HG03457 (cell line): ENCODE data around the gene CH25H.

Source experiments
- ATAC-seq: cut with Tn5 transposase; IDR thresholded peaks from one replicate; pipeline ENCODE4 v1.9.1; 2021; ENCODE audit warnings: moderate number of reproducible peaks; ENCODE audit not compliant: unreplicated experiment

Gene CH25H

GRCh38 chr10:89233033-89233432 is 25.9 kb upstream of the CH25H start:
- no peak for ATAC-seq

GRCh38 chr10:89228962-89229361 is 21.8 kb upstream of the CH25H start:
- ATAC-seq, result no peak

DNA sequence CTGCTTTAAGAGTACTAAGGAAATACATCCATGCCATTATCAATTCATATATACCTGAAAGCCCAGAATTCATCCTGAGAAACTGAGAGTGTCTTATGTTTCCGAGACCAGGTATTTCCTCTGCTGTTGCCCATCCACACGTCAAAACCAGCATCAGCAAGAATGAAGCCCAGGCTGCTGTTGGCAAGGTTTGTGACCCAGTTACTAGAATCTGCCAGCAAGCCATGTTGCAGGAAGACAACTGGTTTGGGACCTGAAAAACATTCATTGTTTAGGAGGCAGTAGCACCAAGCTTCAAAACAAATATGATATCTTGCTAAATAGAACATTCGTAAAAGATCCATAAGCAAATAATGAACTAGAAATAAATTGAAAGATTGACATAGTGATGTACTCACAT is 21.0 kb upstream of the CH25H start:
- no peak for ATAC-seq

- no peak for ATAC-seq
Observed at GRCh38 chr10:89226891-89227290, 19.8 kb upstream of the CH25H start.

GRCh38 chr10:89224739-89225443 is 17.8 kb upstream of the CH25H start:
- no peak for ATAC-seq

- no peak for ATAC-seq
Observed at GRCh38 chr10:89221919-89222318, 14.8 kb upstream of the CH25H start.

- no peak for ATAC-seq
Observed at GRCh38 chr10:89219513-89220218, 12.5 kb upstream of the CH25H start.

GRCh38 chr10:89217057-89217990 is 10.2 kb upstream of the CH25H start:
- no peak for ATAC-seq

GRCh38 chr10:89216056-89216455 is 8.9 kb upstream of the CH25H start:
- ATAC-seq, result no peak

DNA sequence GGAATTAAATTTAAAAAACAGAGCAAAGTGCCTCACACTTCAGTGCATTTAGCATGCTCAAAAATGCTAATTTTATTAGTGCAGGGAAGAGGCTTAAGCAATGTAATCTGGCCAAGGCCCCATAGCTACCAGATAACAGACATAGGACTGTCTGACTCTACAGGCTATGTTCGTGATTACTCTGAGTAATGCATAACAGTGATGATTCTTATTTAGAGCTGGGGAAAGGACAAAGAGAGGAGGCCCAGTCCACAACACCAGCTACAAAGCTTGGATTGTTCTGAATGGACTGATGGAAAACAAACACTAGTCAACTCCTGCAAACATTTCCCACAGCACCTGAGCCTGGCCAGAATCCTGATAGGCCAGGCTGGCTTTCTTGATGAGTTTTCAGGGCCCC is 8.4 kb upstream of the CH25H start:
- no peak for ATAC-seq

DNA sequence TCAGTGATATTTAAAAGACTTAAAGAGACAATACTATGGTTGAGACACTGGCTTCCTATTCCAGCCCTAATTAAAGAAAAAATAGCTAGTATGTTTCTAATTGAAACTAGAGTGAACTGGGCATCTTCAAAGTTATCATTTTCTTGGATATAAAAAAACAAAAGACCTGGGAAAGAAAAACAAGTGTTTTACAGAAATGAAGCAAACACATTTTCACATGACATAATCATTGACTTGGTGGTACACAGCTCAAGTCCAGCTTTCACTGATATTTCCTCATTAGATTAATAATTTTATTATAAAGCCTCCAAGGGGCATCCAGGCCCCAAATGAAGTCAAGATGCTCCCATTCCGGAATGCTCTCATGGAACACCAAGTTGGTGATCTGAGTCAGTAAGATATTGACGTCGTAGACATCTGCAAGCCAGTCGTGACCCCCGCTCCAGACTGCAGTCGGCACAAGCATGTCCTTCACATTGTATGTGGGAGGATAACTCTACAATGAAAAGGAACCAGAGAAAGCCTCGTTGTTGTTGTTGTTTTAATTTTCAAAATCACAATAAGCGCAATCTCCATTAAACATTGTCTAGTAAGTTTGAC is 7.5 kb upstream of the CH25H start:
- ATAC-seq, result no peak

- ATAC-seq, result no peak
Observed at GRCh38 chr10:89213191-89213808, 6.2 kb upstream of the CH25H start.

DNA sequence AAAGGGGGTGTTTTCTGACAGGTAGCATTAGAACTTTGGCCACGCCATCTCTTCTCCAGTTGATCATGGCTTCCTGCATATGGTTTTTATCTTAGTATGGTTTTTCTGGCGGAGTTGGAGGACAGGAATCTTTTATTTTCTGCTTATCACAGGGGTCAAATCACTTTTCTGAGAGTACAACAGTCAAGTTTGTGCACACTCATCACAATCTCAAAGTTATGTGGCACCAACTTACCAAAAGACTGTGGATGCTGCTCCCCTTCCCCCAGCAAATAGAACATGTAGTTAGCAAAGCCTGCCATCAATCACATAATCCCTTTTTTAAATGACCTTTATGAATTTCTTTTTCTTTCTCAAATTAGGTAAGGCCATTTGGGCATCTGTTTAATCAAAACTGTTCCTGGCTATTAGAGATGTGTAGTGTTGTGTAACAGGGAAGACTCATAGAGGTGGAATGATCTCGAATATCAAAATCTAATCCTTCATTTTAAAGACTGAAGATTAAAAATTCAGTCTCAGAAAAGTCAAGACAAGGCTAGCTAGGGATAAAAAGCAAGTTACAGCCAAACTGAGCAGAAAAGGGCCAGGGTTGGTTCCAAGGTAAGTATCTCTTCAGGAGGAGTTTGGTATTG is 3.8 kb upstream of the CH25H start:
- ATAC-seq, result no peak

DNA sequence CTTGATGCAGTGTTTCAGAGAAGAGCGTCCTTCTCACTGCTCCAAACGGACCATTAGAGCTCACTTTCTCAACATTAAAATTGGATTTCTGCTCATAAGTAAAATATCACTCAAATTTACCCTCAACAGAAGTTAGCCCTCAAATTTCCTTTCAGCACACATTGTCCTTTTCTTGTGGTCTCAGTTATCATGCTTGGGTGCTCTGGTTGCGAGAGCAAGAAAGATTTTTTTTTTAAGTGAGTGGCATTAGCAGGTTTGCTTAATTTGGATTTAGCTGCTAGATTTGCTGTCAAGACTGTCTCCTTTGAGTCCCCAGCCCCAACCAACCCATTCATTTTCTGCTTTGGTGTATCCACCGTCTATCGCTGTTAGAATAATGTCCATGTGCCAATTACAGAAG is 2.6 kb upstream of the CH25H start:
- ATAC-seq, result no peak

GRCh38 chr10:89207801-89208551 is 859 bp upstream of the CH25H start:
- no peak for ATAC-seq

GRCh38 chr10:89206402-89207180 is 526 bp downstream of the CH25H start:
- no peak for ATAC-seq

- ATAC-seq, result no peak
Observed at GRCh38 chr10:89204621-89205185, 2.4 kb downstream of the CH25H start.

GRCh38 chr10:89203237-89203636 is 3.9 kb downstream of the CH25H start:
- no peak for ATAC-seq
